ENCODE data around the gene EXTL1. TPM values are rescaled to one million over a fixed set of nuclear protein-coding genes. Genes with fewer than 3 reads are reported as not detected.

EXTL1 gene
- total and polyA plus RNA-seq, 4 donors: 0.08 to 0.63 (median 0.31) TPM

- peaks cover 0 to 7% (median 3%) of the 10 kb centered on the region in 3 donors for H3K27me3 ChIP-seq (ENCODE audit: control insufficient read depth in 3 of 3, insufficient read depth in 3 of 3, low read length in 2 of 3)
These were observed 48.3 kb downstream of the EXTL1 start for GRCh38 chr1:26069941-26070295.

DNA sequence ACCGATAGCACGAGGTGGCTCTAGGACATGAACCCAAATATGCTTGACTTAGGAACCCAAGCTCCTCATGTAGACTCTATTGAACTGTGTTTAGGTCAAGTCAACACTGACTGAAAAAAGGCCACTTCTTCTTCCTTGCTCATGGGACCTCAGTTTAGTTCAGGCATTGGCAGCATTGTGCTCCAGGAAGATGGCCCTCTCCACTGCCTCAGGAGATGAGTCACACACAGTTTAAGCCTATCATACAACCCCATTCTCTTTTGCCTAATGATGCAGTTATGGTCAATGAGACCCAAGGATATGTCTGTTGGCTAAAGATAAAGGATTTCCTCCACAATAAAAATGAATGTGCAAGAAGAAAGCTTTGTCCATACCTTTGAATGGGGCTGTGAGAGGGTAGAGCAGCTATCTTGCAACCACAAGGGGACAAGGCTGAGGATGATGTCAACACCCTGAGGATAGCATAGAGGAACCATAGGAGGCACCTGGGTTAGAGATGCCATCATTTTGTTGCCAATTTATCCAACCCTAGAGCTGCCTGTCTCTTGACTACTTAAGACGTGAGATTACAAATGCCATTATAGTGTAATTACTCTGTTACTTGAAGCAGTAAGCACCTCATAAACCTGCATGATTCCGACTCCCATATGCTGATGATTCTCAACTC is 48.9 kb downstream of the EXTL1 start:
- H3K27me3 ChIP-seq (ENCODE audit: control insufficient read depth in 3 of 3, insufficient read depth in 3 of 3, low read length in 2 of 3): peaks cover 0 to 7% (median 3%) of the 10 kb centered on the region in 3 donors
- TF ChIP-seq, protein P1, sequence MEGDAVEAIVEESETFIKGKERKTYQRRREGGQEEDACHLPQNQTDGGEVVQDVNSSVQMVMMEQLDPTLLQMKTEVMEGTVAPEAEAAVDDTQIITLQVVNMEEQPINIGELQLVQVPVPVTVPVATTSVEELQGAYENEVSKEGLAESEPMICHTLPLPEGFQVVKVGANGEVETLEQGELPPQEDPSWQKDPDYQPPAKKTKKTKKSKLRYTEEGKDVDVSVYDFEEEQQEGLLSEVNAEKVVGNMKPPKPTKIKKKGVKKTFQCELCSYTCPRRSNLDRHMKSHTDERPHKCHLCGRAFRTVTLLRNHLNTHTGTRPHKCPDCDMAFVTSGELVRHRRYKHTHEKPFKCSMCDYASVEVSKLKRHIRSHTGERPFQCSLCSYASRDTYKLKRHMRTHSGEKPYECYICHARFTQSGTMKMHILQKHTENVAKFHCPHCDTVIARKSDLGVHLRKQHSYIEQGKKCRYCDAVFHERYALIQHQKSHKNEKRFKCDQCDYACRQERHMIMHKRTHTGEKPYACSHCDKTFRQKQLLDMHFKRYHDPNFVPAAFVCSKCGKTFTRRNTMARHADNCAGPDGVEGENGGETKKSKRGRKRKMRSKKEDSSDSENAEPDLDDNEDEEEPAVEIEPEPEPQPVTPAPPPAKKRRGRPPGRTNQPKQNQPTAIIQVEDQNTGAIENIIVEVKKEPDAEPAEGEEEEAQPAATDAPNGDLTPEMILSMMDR (IDR thresholded peaks at IDR 0.05; ENCODE audit: control extremely low read depth, extremely low read depth): no peak
- DNase-seq (no peak), ATAC-seq (ENCODE audit: insufficient read depth, low FRiP score) (no peak)
- H3K27ac ChIP-seq (ENCODE audit: low read depth in 1 of 2, low read length in 1 of 2): no peak overlapping the region
- peaks cover 0 to 2% (median 0%) of the 10 kb centered on the region in 4 donors for H3K9me3 ChIP-seq (ENCODE audit: control insufficient read depth in 4 of 4, insufficient read depth in 3 of 4, low read length in 3 of 4)
- H3K9ac ChIP-seq (ENCODE audit: insufficient read depth in 1 of 2, low read length in 2 of 2): no peak overlapping the region
- H3K4me1 ChIP-seq (ENCODE audit: control insufficient read depth in 5 of 5, insufficient read depth in 5 of 5, low read length in 5 of 5): peaks cover 0 to 7% (median 0%) of the 10 kb centered on the region in 5 donors
- H3K36me3 ChIP-seq (ENCODE audit: control insufficient read depth in 4 of 4, insufficient read depth in 4 of 4, low read length in 4 of 4): no peaks in the 10 kb centered on the region
- WGBS, 2 donors: 87 to 90% methylated on average over 4 of the region's 4 CpGs
- H3K4me3 ChIP-seq: no peak overlapping the region

More at GRCh38 chr1:26069941-26070295, 48.3 kb downstream of the EXTL1 start:
- H3K4me3 ChIP-seq: no peak overlapping the region
- peaks cover 0 to 2% (median 0%) of the 10 kb centered on the region in 4 donors for H3K9me3 ChIP-seq (ENCODE audit: control insufficient read depth in 4 of 4, insufficient read depth in 3 of 4, low read length in 3 of 4)
- H3K36me3 ChIP-seq (ENCODE audit: control insufficient read depth in 4 of 4, insufficient read depth in 4 of 4, low read length in 4 of 4): no peaks in the 10 kb centered on the region
- H3K4me1 ChIP-seq (ENCODE audit: control insufficient read depth in 5 of 5, insufficient read depth in 5 of 5, low read length in 5 of 5): peaks cover 0 to 7% (median 0%) of the 10 kb centered on the region in 5 donors
- no peak overlapping the region for H3K9ac ChIP-seq (ENCODE audit: insufficient read depth in 1 of 2, low read length in 2 of 2)
- H3K27ac ChIP-seq (ENCODE audit: low read depth in 1 of 2, low read length in 1 of 2): no peak overlapping the region
- DNase-seq (no peak), ATAC-seq (ENCODE audit: insufficient read depth, low FRiP score) (no peak)
- TF ChIP-seq, protein P1 (IDR thresholded peaks at IDR 0.05; ENCODE audit: control extremely low read depth, extremely low read depth): no peak
- WGBS, 2 donors: 73 to 96% methylated on average over 1 of the region's 1 CpG

DNA sequence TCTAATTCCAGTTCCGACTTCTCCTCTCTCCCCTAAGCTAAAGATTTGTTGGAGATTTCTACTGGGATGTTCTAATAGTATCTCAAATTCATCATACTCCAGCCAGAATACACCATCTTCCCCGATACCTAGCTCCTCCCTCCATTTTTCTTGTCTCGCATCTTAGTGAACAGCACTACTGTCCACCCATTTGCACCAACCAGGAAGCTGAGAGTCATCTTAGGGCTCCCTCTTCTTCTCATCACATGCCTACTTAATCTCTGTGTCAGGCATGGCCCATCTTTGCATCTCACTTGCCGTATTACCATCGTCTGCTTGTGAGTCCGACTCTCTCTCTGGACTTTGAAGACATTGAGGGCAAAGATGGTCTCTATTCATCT is 49.4 kb downstream of the EXTL1 start:
- TF ChIP-seq, protein P1 (IDR thresholded peaks at IDR 0.05; ENCODE audit: control extremely low read depth, extremely low read depth): no peak
- no peak overlapping the region for H3K9ac ChIP-seq (ENCODE audit: insufficient read depth in 1 of 2, low read length in 2 of 2)
- no peak overlapping the region for H3K4me3 ChIP-seq
- H3K4me1 ChIP-seq (ENCODE audit: control insufficient read depth in 5 of 5, insufficient read depth in 5 of 5, low read length in 5 of 5): peaks cover 0 to 7% (median 0%) of the 10 kb centered on the region in 5 donors
- DNase-seq (no peak), ATAC-seq (ENCODE audit: insufficient read depth, low FRiP score) (no peak)
- H3K27me3 ChIP-seq (ENCODE audit: control insufficient read depth in 3 of 3, insufficient read depth in 3 of 3, low read length in 2 of 3): peaks cover 0 to 7% (median 1%) of the 10 kb centered on the region in 3 donors
- H3K36me3 ChIP-seq (ENCODE audit: control insufficient read depth in 4 of 4, insufficient read depth in 4 of 4, low read length in 4 of 4): no peaks in the 10 kb centered on the region
- H3K27ac ChIP-seq (ENCODE audit: low read depth in 1 of 2, low read length in 1 of 2): no peak overlapping the region
- H3K9me3 ChIP-seq (ENCODE audit: control insufficient read depth in 4 of 4, insufficient read depth in 3 of 4, low read length in 3 of 4): peaks cover 0 to 2% (median 0%) of the 10 kb centered on the region in 4 donors
- WGBS, 2 donors: 94 to 96% methylated on average over 6 of the region's 6 CpGs

Measured in lung (tissue), 12 donors.